Measurements from ENCODE around the gene SPACA5. TPM values are rescaled to one million over a fixed set of nuclear protein-coding genes. Genes with fewer than 3 reads are reported as not detected.

Gene SPACA5
- total RNA-seq, 1 donor from 2014 or later: not detected

DNA sequence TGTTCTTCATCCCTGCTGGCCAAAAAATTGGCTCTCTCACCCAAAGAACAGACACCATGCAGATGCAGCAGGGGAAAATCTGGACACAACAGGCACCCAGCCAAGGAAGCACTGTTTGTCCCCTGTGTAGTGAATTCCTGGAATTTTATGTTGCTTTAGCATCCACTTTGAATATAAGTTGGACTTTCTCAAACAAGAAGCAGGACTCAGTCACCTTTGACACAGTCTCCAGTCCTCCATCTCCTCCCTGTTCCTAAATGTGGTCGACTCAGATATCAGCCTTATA lies 14.8 kb upstream of the SPACA5 start:
- Mint-ChIP-seq H3K27ac (ENCODE audit: unreplicated experiment) (peak overlapping the region; percentile 66), H3K4me3 (ENCODE audit: unreplicated experiment) (no peak overlapping the region), H3K27me3 (ENCODE audit: low read depth, unreplicated experiment) (no peaks in the 10 kb centered on the region), H3K9me3 (ENCODE audit: unreplicated experiment) (peaks cover 22% of the 10 kb centered on the region), H3K4me1 (ENCODE audit: low read depth, unreplicated experiment) (peaks cover 6% of the 10 kb centered on the region), H3K36me3 (ENCODE audit: low read depth, unreplicated experiment) (peaks cover 35% of the 10 kb centered on the region)
- H3K27me3 ChIP-seq (ENCODE audit: insufficient read depth, low read length): no peaks in the 10 kb centered on the region
- TF ChIP-seq EZH2 (IDR thresholded peaks at IDR 0.05; ENCODE audit: insufficient read depth, low read length) (no peak), CTCF (IDR thresholded peaks at IDR 0.05; ENCODE audit: insufficient read depth, low read depth, low read length) (no peak)
- H2AFZ ChIP-seq (ENCODE audit: low read depth, low read length): no peak overlapping the region
- H3K4me2 ChIP-seq (ENCODE audit: low read length): peak overlapping the region; percentile 36
- no peak overlapping the region for H3K4me3 ChIP-seq (ENCODE audit: insufficient read depth, low read depth, low read length)
- H4K20me1 ChIP-seq (ENCODE audit: insufficient read depth, low read length): no peaks in the 10 kb centered on the region
- no peaks in the 10 kb centered on the region for H3K79me2 ChIP-seq (ENCODE audit: insufficient read depth, low read length)
- H3K9me3 ChIP-seq (ENCODE audit: insufficient read depth, low read depth, low read length): no peaks in the 10 kb centered on the region
- FAIRE-seq (peak; percentile 9), DNase-seq (ENCODE audit: low read depth) (no peak)
- no peak overlapping the region for H3K9ac ChIP-seq (ENCODE audit: low read length)
- H3K36me3 ChIP-seq (ENCODE audit: insufficient read depth, low read length): peaks cover 5% of the 10 kb centered on the region
- H3K27ac ChIP-seq (ENCODE audit: low read depth, low read length): no peak overlapping the region
- peaks cover 10% of the 10 kb centered on the region for H3K4me1 ChIP-seq (ENCODE audit: insufficient read depth, low read length)

- Histone ChIP-seq H3K4me1 (ENCODE audit: insufficient read depth, low read length) (peaks cover 10% of the 10 kb centered on the region), H3K9me3 (ENCODE audit: insufficient read depth, low read depth, low read length) (no peaks in the 10 kb centered on the region), H3K27me3 (ENCODE audit: insufficient read depth, low read length) (no peaks in the 10 kb centered on the region), H3K79me2 (ENCODE audit: insufficient read depth, low read length) (no peaks in the 10 kb centered on the region), H3K27ac (ENCODE audit: low read depth, low read length) (no peak overlapping the region), H3K36me3 (ENCODE audit: insufficient read depth, low read length) (peaks cover 2% of the 10 kb centered on the region), H2AFZ (ENCODE audit: low read depth, low read length) (no peak overlapping the region), H3K9ac (ENCODE audit: low read length) (no peak overlapping the region), H4K20me1 (ENCODE audit: insufficient read depth, low read length) (no peaks in the 10 kb centered on the region), H3K4me2 (ENCODE audit: low read length) (no peak overlapping the region), H3K4me3 (ENCODE audit: insufficient read depth, low read depth, low read length) (no peak overlapping the region)
- DNase-seq (ENCODE audit: low read depth) (no peak), FAIRE-seq (no peak)
- H3K4me3 Mint-ChIP-seq (ENCODE audit: unreplicated experiment): no peak overlapping the region
- peaks cover 6% of the 10 kb centered on the region for H3K4me1 Mint-ChIP-seq (ENCODE audit: low read depth, unreplicated experiment)
- peaks cover 30% of the 10 kb centered on the region for H3K36me3 Mint-ChIP-seq (ENCODE audit: low read depth, unreplicated experiment)
- TF ChIP-seq EZH2 (IDR thresholded peaks at IDR 0.05; ENCODE audit: insufficient read depth, low read length): no peak
- TF ChIP-seq CTCF (IDR thresholded peaks at IDR 0.05; ENCODE audit: insufficient read depth, low read depth, low read length): no peak
- H3K27me3 Mint-ChIP-seq (ENCODE audit: low read depth, unreplicated experiment): no peaks in the 10 kb centered on the region
- H3K9me3 Mint-ChIP-seq (ENCODE audit: unreplicated experiment): peaks cover 16% of the 10 kb centered on the region
- H3K27ac Mint-ChIP-seq (ENCODE audit: unreplicated experiment): no peak overlapping the region
Observed at GRCh38 chrX:47992669-47993068, 14.1 kb upstream of the SPACA5 start.

DNA sequence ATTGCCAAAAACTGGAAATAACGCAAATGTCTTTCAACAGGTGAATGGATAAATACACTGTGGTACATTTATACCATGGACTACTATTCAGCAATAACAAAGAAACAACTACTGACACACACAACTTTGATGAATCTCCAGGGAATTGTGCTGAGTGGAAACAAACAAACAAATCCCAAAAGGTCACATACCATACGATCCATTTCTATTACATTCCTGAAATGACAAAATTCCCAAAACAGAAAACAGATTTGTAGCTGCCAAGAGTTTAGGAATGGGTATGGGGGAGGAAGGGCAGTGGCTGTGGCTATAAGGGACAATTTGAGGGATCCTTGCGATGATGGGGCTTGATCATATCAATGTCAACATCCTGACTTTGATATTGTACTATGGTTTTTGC lies 5.5 kb upstream of the SPACA5 start:
- FAIRE-seq (no peak), DNase-seq (ENCODE audit: low read depth) (no peak)
- H2AFZ ChIP-seq (ENCODE audit: low read depth, low read length): no peak overlapping the region
- H3K4me3 ChIP-seq (ENCODE audit: insufficient read depth, low read depth, low read length): no peak overlapping the region
- Mint-ChIP-seq H3K4me1 (ENCODE audit: low read depth, unreplicated experiment) (peaks cover 4% of the 10 kb centered on the region), H3K4me3 (ENCODE audit: unreplicated experiment) (no peak overlapping the region), H3K9me3 (ENCODE audit: unreplicated experiment) (peaks cover 1% of the 10 kb centered on the region), H3K27ac (ENCODE audit: unreplicated experiment) (no peak overlapping the region), H3K27me3 (ENCODE audit: low read depth, unreplicated experiment) (peaks cover 1% of the 10 kb centered on the region), H3K36me3 (ENCODE audit: low read depth, unreplicated experiment) (peaks cover 2% of the 10 kb centered on the region)
- H3K27ac ChIP-seq (ENCODE audit: low read depth, low read length): no peak overlapping the region
- no peaks in the 10 kb centered on the region for H3K9me3 ChIP-seq (ENCODE audit: insufficient read depth, low read depth, low read length)
- no peak overlapping the region for H3K9ac ChIP-seq (ENCODE audit: low read length)
- H3K79me2 ChIP-seq (ENCODE audit: insufficient read depth, low read length): no peaks in the 10 kb centered on the region
- no peaks in the 10 kb centered on the region for H4K20me1 ChIP-seq (ENCODE audit: insufficient read depth, low read length)
- no peaks in the 10 kb centered on the region for H3K27me3 ChIP-seq (ENCODE audit: insufficient read depth, low read length)
- peaks cover 2% of the 10 kb centered on the region for H3K36me3 ChIP-seq (ENCODE audit: insufficient read depth, low read length)
- TF ChIP-seq CTCF (IDR thresholded peaks at IDR 0.05; ENCODE audit: insufficient read depth, low read depth, low read length) (no peak), EZH2 (IDR thresholded peaks at IDR 0.05; ENCODE audit: insufficient read depth, low read length) (no peak)
- no peaks in the 10 kb centered on the region for H3K4me1 ChIP-seq (ENCODE audit: insufficient read depth, low read length)
- H3K4me2 ChIP-seq (ENCODE audit: low read length): no peak overlapping the region
